Psoas muscle (tissue), 8 donors: ENCODE data around the gene DLX1. TPM values are rescaled to one million over a fixed set of nuclear protein-coding genes. Genes with fewer than 3 reads are reported as not detected.

ENCODE experiments used
- ATAC-seq, 4 donors: fragments of 200-7000 bp; cut with Tn5 transposase; one replicate each; pipeline ENCODE4 v1.9.1; 2020; ENCODE audit warnings: moderate library complexity in 3 of 4, mild to moderate bottlenecking in 2 of 4
- DNase-seq, 2 donors: peaks; one replicate each; pipeline ENCODE4 v3.0.0-alpha.2; 2020
- H3K27ac ChIP-seq: fragments of 200-600 bp; one replicate; pipeline ENCODE4 v1.8.0; 2022
- H3K27me3 ChIP-seq, 3 donors: fragments of 200-600 bp in 1 of 3; one replicate each; pipeline versions ENCODE4 v1.6.1 to v1.8.0; 2013 to 2022; ENCODE audit warnings: low read length in 2 of 3, mild to moderate bottlenecking in 2 of 3, moderate library complexity in 1 of 3; ENCODE audit not compliant: insufficient read depth in 3 of 3
- H3K36me3 ChIP-seq, 2 donors: fragments of 200-600 bp in 1 of 2; one replicate each; pipeline versions ENCODE4 v1.6.1 to v1.8.0; 2013 to 2022; ENCODE audit warnings: low read depth in 1 of 2, mild to moderate bottlenecking in 1 of 2, moderate library complexity in 1 of 2; ENCODE audit not compliant: insufficient read depth in 1 of 2
- H3K4me1 ChIP-seq: fragments of 200-600 bp; one replicate; pipeline ENCODE4 v1.8.0; 2022
- H3K4me3 ChIP-seq: fragments of 200-600 bp; one replicate; pipeline ENCODE4 v1.8.0; 2022; ENCODE audit warnings: mild to moderate bottlenecking
- H3K9me3 ChIP-seq: fragments of 200-600 bp; one replicate; pipeline ENCODE4 v1.8.0; 2022
- WGBS, 3 donors: extraction: QIAGEN DNeasy Blood & Tissue Kit; methylation state at CpG; one replicate each; pipeline versions ENCODE4 v1.1.6 to v1.1.7; 2013; 5-methylcytosine and 5-hydroxymethylcytosine counted together
- intact Hi-C, 2 donors: fragments of 100-400 bp; cut with DNase I; formaldehyde crosslinking; loops; one replicate each; pipeline versions ENCODE4 v1.11.0 to v1.14.2; 2022
- polyA plus RNA-seq, 3 donors: library from polyadenylated mRNA; stranded (reverse); fragments of 200-250 nt; gene quantifications; one replicate each; pipeline ENCODE4 v1.2.3, GENCODE V29; 2013
- total RNA-seq, 4 donors: library from RNA; stranded (reverse); fragmentation: NEBNext Ultra II Directional in 2 of 4; extraction: Animal tissue kit (Norgen Biotek cat#: 25700) in 2 of 4; gene quantifications; one replicate each; pipeline versions ENCODE4 v1.2.1 to v1.2.4, GENCODE V29; 2021 to 2023
- TF ChIP-seq, protein P1 (sequence below): fragments of 200-600 bp; IDR thresholded peaks from one replicate; pipeline ENCODE4 v1.8.0; 2022; ENCODE audit warnings: antibody characterized with exemption
- donor health status: healthy with polysubstance abuse.
- donor health status: DM: no; HTN: no; CAD: no; lungs with moderate emphysema.
- donor health status: Bipolar disorder and iron deficiency.
- donor health status: healthy.
- donor health status: DM: yes; HTN: yes; CAD: no.
- donor health status: DM: no; HTN: no; CAD: no.
- donor health status: DM: no; HTN: no; CAD: no.
- donor health status: DM: yes; HTN: yes; CAD: no.

DLX1 gene
- total and polyA plus RNA-seq, 7 donors, result 0.03 to 0.28 (median 0.15) TPM; not detected in 2

DNA sequence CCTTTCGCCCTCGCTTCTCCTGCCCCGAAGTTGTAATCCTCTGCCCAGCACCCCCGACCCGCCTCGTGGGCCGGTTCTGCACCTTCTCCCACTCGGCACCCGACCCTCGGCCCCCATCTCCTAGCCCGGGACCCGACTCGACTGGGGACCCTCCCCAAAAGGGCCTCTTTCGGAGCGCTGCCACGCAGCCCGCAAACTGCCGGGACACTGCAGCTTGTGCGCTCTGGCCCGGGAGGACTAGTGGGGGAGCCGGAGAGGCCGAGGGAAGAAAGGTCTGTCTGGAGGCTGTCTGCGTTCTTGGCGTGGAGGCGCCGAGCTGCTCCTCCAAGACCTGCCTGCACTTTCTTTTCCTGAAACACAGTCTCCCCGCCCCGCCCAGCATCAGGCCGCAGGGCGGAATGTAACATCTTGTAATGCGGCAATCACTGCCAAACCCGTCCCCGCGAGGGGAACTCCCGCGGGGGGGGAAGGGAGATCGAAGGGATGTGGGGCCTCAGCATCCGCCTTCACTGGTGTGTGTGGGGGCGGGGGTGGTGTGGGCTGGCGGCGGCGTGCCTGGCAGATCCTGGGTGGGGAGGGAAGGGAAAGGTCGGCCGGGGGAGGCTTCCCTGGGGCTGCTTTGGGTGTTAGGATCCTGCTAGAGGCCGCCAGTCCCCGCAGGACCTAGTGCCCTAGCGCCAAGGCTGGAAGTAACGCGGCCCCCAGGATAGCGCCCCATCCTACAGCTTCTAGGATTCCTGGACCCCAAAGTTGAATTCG lies 10.0 kb downstream of the DLX1 start:
- Histone ChIP-seq H3K4me1 (peaks cover 52% of the 10 kb centered on the region), H3K27ac (no peak overlapping the region), H3K36me3 (no peaks in the 10 kb centered on the region), H3K9me3 (no peaks in the 10 kb centered on the region), H3K4me3 (peak overlapping the region; percentile 64), H3K27me3 (peaks cover 6 to 100% (median 70%) of the 10 kb centered on the region in 3 donors)
- TF ChIP-seq, protein P1, sequence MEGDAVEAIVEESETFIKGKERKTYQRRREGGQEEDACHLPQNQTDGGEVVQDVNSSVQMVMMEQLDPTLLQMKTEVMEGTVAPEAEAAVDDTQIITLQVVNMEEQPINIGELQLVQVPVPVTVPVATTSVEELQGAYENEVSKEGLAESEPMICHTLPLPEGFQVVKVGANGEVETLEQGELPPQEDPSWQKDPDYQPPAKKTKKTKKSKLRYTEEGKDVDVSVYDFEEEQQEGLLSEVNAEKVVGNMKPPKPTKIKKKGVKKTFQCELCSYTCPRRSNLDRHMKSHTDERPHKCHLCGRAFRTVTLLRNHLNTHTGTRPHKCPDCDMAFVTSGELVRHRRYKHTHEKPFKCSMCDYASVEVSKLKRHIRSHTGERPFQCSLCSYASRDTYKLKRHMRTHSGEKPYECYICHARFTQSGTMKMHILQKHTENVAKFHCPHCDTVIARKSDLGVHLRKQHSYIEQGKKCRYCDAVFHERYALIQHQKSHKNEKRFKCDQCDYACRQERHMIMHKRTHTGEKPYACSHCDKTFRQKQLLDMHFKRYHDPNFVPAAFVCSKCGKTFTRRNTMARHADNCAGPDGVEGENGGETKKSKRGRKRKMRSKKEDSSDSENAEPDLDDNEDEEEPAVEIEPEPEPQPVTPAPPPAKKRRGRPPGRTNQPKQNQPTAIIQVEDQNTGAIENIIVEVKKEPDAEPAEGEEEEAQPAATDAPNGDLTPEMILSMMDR, result no peak
- WGBS, 3 donors, result 1 to 2% (median 2%) methylated on average over 46 to 51 of the region's 51 CpGs
- ATAC-seq (peak; percentile 17 to 42 (median 34)), DNase-seq (peak in 1 of 2 donors; percentile 66)
- intact Hi-C loops, result no loop called here

DNA sequence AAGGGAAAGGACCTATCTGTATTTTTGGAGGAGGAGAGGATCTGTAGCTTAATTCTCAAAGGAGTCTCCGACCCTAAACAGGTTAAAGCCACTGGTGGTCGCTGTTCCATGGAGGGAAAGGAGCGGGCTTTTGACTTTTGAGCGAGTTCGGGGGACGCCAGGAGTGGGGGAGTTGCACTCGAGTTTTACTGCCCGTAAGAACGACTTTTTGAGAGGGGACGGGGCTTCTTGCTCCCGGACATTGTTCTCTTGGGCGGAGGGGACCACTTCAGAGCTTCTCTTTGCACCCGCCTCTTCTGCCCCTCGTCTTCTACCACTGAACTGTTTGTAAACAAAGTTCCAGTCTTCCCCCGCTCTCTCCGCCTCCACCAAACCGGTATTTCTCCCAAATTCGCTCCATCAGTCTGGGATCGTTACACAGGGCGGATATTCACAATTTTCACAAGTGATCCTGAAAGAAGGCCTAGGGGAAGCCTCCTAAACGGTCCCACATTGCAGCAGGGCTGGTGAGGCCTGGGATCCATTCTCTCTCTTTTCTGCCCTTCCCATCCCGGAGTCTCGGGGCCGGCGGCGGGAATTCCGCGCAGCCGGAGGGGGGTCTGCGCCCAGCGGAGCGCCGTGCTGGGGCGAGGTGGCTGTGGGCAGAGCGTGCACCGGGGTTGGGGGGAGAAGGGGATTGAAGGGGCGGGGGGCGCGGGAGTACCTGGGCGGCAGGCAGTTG lies 10.8 kb downstream of the DLX1 start:
- H3K9me3 ChIP-seq, result no peaks in the 10 kb centered on the region
- peak in 1 of 4 donors; percentile 12 for ATAC-seq
- TF ChIP-seq, protein P1, result no peak
- 5 to 6% (median 5%) methylated on average over 32 to 40 of the region's 40 CpGs for WGBS, 3 donors
- H3K4me1 ChIP-seq, result peaks cover 58% of the 10 kb centered on the region
- intact Hi-C loops, result loop anchor here in 1 of 2 donors (2.0 kb wide), 1 partner anchor 35 kb away; no protein-coding TSS in a partner anchor
- no peak for DNase-seq
- peaks cover 6 to 100% (median 71%) of the 10 kb centered on the region in 3 donors for H3K27me3 ChIP-seq
- H3K36me3 ChIP-seq, result no peaks in the 10 kb centered on the region
- no peak overlapping the region for H3K27ac ChIP-seq
- peak overlapping the region; percentile 64 for H3K4me3 ChIP-seq

DNA sequence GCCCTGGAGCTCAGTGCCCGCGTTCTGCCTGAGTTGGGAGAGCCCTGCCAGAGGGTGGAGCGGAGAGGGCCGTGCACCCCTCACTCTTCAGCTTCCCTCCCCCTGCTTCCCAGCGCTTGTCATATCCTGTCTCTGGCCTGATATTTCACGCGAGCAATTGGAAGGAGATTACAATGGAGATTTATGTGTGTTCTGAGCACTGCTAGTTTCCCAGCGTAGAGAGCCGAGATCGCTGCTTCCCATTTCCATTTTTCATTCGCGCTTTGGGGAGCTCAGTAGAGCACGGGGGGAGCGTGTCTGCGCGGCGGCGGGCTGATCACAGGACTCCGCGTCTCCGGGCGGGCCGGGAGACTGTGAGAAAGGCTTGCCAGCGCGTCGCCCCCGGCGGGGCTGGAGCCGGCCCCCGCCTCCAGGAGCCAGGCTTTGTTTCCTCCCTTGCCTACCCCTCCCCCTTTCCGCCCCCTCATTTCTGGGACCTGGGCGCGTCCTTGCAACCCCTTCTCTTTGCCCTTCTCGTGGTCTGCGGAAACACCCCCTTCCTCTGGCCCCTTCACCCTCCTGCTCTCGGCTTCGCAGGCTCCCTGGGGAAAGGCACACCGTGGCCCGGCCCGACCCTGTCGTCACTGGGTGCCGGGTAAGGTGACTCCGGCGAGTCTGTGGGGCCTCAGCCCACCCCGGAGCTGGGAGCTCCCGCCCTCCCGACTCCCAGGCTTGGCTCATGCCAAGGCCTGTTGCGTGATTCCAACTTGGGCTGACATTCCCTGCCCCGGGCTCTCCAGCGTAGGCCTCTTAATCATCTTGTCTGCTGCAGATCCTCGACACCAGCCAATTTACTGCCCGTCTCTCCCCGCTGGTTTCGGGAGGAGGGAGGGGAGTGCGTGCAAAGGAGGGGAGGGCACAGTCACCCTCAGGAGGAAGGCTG lies 11.6 kb downstream of the DLX1 start:
- WGBS, 3 donors, result 5 to 7% (median 6%) methylated on average over 47 to 55 of the region's 55 CpGs
- no peaks in the 10 kb centered on the region for H3K9me3 ChIP-seq
- peaks cover 67% of the 10 kb centered on the region for H3K4me1 ChIP-seq
- no peak overlapping the region for H3K27ac ChIP-seq
- TF ChIP-seq, protein P1, result no peak
- peaks cover 6 to 100% (median 78%) of the 10 kb centered on the region in 3 donors for H3K27me3 ChIP-seq
- no peaks in the 10 kb centered on the region for H3K36me3 ChIP-seq
- DNase-seq, result no peak
- H3K4me3 ChIP-seq, result peak overlapping the region; percentile 64
- ATAC-seq, result peak in 2 of 4 donors; percentile 6 to 30
- intact Hi-C loops, result loop anchor here in 1 of 2 donors (2.0 kb wide), 1 partner anchor 36 kb away; no protein-coding TSS in a partner anchor

DNA sequence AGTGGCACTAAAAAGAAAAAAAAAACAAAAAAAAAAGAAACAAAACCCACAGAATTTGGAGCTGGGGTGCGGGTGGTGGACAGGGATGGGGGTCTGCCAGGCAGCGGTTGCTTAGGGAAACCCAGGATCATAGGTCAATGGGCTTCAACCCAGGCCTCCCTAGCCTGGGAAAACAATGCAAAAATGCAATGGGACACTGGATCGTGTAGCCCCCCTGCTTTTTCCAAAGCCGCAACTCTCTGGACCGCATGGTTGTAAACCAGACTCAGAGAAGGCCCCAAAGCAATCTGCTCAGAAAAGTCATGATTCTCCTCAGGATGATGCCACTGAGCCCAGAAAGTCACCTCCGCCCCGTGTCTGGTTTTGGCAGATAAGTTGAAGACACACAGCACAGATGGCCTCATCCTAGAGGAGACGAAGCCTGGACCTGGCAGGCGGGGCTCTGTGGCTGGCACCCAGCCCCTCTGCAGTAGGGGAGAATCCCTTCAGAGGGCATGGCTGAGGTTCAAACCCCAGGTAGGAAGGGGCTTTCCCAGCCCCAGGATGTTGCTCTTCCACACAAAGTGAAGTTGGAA lies 12.3 kb downstream of the DLX1 start:
- ATAC-seq, result no peak
- H3K27ac ChIP-seq, result no peak overlapping the region
- H3K4me1 ChIP-seq, result peaks cover 74% of the 10 kb centered on the region
- WGBS, 3 donors, result 70 to 78% (median 71%) methylated on average over 9 of the region's 9 CpGs
- peaks cover 0 to 100% (median 78%) of the 10 kb centered on the region in 3 donors for H3K27me3 ChIP-seq
- intact Hi-C loops, result loop anchor here in 1 of 2 donors (2.0 kb wide), 1 partner anchor 37 kb away; no protein-coding TSS in a partner anchor
- H3K36me3 ChIP-seq, result no peaks in the 10 kb centered on the region
- TF ChIP-seq, protein P1, result no peak
- no peak for DNase-seq
- H3K4me3 ChIP-seq, result no peak overlapping the region
- no peaks in the 10 kb centered on the region for H3K9me3 ChIP-seq
